Nephron (organoid): ENCODE measurements around the gene PRR29.
"Not testable (repeated sequence)": the region's sequence is repeated elsewhere in the genome, so short reads cannot be mapped to it uniquely, and the experiment has no call there.

ENCODE experiments used
- H3K27ac Mint-ChIP-seq, 3 experiments: 2 replicates each; pipeline ENCODE4 v1.8.0; 2020; ENCODE audit warnings: mixed read lengths in 3 of 3, mild to moderate bottlenecking in 2 of 3, moderate library complexity in 1 of 3
- H3K27me3 Mint-ChIP-seq: 2 replicates; pipeline ENCODE4 v1.8.0; 2021; ENCODE audit warnings: low read depth, mild to moderate bottlenecking, moderate library complexity, mixed read lengths
- H3K36me3 Mint-ChIP-seq: 2 replicates; pipeline ENCODE4 v1.8.0; 2020; ENCODE audit warnings: low read depth, mixed read lengths
- H3K4me1 Mint-ChIP-seq: 2 replicates; pipeline ENCODE4 v1.8.0; 2020; ENCODE audit warnings: mixed read lengths
- H3K4me3 Mint-ChIP-seq, 3 experiments: 2 replicates each; pipeline ENCODE4 v1.8.0; 2020; ENCODE audit warnings: mild to moderate bottlenecking in 3 of 3, mixed read lengths in 3 of 3, moderate library complexity in 2 of 3
- H3K9me3 Mint-ChIP-seq: 2 replicates; pipeline ENCODE4 v1.8.0; 2020; ENCODE audit warnings: mixed read lengths
- TF ChIP-seq, protein P1 (sequence below), 3 experiments: fragments of 200-600 bp; sonication (generic); IDR thresholded peaks; one replicate each; pipeline ENCODE4 v1.5.0; 2021; ENCODE audit warnings: antibody characterized with exemption in 3 of 3; ENCODE audit not compliant: unreplicated experiment in 3 of 3

PRR29 gene

DNA sequence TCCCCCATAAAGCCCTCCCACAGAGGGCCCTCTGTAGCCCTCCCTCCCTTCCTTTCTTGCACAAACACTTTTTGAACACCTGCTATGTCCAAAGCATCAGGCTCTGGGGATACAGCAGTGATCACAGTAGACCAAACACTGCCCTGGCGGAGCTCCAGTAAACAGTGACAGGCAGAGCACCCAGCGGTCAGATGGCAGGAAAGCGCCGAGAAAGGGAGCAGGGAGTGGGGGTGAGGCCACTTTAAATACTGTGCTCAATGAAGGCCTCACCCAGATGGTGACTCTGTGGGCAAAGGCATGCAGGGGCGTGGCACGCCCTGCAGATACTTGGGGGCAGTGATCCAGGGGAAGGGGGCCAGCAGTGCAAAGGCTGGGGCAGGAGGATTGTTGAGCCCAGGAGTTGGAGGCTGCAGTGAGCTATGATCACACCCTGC is 7.6 kb downstream of the PRR29 start:
- no peak overlapping the region for H3K27ac Mint-ChIP-seq
- TF ChIP-seq, protein P1, sequence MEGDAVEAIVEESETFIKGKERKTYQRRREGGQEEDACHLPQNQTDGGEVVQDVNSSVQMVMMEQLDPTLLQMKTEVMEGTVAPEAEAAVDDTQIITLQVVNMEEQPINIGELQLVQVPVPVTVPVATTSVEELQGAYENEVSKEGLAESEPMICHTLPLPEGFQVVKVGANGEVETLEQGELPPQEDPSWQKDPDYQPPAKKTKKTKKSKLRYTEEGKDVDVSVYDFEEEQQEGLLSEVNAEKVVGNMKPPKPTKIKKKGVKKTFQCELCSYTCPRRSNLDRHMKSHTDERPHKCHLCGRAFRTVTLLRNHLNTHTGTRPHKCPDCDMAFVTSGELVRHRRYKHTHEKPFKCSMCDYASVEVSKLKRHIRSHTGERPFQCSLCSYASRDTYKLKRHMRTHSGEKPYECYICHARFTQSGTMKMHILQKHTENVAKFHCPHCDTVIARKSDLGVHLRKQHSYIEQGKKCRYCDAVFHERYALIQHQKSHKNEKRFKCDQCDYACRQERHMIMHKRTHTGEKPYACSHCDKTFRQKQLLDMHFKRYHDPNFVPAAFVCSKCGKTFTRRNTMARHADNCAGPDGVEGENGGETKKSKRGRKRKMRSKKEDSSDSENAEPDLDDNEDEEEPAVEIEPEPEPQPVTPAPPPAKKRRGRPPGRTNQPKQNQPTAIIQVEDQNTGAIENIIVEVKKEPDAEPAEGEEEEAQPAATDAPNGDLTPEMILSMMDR (IDR thresholded peaks at IDR 0.05; ENCODE audit: unreplicated experiment in 3 of 3): no peak
- H3K36me3 Mint-ChIP-seq: no peaks in the 10 kb centered on the region
- no peaks in the 10 kb centered on the region for H3K9me3 Mint-ChIP-seq
- H3K27me3 Mint-ChIP-seq: peaks cover 3% of the 10 kb centered on the region
- H3K4me1 Mint-ChIP-seq: peaks cover 16% of the 10 kb centered on the region
- H3K4me3 Mint-ChIP-seq: peak overlapping the region in 1 of 3 experiments; percentile 0

DNA sequence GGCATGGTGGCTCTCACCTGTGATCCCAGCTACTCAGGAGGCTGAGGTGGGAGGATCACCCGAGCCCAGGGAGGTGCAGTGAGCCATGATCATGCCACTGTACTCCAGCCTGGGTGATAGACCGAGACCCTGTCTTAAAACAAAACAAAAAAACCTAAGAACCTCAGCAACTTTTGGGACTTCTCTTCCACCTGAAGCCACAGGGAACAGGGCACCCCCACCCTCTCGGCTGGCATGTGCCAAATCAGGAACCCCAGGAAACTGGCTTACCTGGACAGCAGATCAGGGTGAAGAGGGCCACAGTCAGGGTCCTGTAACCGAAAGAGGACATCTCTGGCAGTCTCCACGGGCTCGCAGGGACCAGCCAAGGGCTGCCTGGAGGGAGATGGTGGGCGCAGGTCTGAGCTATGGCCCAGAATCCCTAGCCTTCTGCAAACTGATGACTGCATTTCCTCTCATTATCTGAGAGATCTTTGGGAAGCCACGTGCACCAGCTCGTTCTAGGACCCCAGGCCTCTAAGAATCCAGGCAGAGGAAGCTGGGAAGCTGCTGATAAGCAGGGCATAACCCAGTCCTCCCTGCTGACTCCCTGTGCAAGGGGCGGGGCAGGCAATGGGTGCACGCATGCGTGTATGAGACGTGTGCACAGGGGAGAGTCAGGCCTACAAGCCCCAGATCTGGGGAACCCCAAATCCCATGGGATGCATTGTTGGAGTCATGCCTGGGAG is 8.4 kb downstream of the PRR29 start:
- Mint-ChIP-seq H3K4me1 (peaks cover 16% of the 10 kb centered on the region), H3K27ac (no peak overlapping the region), H3K9me3 (no peaks in the 10 kb centered on the region), H3K27me3 (peaks cover 6% of the 10 kb centered on the region), H3K4me3 (no peak overlapping the region), H3K36me3 (no peaks in the 10 kb centered on the region)
- TF ChIP-seq, protein P1 (IDR thresholded peaks at IDR 0.05; ENCODE audit: unreplicated experiment in 3 of 3): no peak

DNA sequence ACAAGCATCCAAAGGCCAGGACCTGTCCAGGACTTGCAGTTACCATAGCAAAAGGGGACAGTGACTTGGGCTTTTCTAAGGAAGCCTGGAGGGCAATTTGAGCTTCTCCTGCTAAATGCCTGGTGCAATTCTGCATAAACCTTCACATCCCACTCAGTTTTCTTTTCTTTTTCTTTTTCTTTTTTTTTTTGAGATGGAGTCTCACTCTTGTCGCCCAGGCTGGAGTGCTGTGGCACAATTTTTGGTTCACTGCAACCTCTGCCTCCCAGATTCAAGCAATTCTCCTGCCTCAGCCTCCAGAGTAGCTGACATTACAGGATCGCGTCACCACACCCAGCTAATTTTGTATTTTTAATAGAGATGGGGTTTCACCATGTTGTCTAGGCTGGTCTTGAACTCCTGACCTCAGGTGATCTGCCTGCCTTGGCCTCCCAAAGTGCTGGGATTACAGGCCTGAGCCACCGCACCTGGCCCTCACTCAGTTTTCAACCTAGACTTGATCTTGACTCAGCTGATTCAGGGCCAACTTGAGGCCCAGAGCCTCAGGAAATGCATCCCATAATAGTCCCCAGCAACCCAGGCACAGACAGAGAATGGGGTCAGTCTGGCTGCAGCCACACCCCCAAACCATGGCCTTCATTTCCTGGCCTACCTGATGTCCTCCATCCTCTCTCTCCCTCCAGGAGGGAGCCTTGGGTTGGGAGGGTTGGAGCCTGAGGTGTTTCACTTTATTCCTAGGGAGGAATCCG is 9.1 kb downstream of the PRR29 start:
- H3K9me3 Mint-ChIP-seq, H3K36me3 Mint-ChIP-seq, H3K4me3 Mint-ChIP-seq, H3K27me3 Mint-ChIP-seq: not testable (repeated sequence)
- Mint-ChIP-seq H3K4me1 (peaks cover 16% of the 10 kb centered on the region), H3K27ac (peak overlapping the region in 1 of 3 experiments; percentile 51)

DNA sequence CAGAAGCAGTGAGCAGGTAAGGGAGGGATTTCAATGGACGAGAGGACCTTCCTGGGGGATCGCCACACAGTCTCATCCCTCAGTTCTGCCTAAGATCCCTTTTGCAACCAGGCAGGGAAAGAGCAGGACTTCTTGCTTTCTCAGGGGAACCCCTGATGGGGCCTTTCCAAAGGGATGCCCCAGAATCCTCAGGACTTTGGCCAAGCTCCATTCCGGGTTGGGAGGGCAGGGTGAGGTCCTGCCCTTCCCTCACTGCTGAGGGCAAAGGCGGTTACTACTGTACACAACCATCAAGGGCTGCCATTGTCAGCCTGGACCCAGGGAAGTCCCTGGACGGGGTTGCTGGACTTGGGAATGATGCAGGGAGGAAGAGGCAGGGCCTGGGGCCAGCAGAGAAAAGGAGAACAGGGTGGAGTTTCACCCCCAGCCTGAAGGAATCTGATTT is 9.7 kb downstream of the PRR29 start:
- Mint-ChIP-seq H3K27ac (peak overlapping the region in 1 of 3 experiments; percentile 51), H3K4me3 (no peak overlapping the region), H3K4me1 (peaks cover 16% of the 10 kb centered on the region), H3K9me3 (no peaks in the 10 kb centered on the region), H3K27me3 (peaks cover 6% of the 10 kb centered on the region), H3K36me3 (no peaks in the 10 kb centered on the region)
- TF ChIP-seq, protein P1 (IDR thresholded peaks at IDR 0.05; ENCODE audit: unreplicated experiment in 3 of 3): no peak

DNA sequence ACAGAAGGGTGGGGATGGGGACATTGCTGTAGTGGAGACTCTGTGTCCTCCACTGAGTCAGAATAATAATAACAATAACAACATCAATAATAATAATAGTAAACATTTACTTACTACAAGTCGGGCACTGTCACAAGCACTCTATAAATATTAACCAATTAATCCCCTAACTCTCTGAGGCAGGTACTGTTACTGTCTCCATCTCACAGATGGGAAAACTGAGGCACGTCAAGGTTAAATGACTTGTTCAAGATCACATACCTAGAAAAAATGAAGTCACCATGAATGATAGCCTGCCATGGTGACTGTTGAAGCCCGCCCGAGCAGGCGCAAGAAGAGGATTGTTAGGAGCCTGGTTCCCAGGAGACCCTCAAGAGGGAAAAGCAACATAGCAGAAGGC is 10.2 kb downstream of the PRR29 start:
- Mint-ChIP-seq H3K27ac (no peak overlapping the region), H3K9me3 (no peaks in the 10 kb centered on the region), H3K4me3 (no peak overlapping the region), H3K36me3 (no peaks in the 10 kb centered on the region), H3K27me3 (peaks cover 6% of the 10 kb centered on the region), H3K4me1 (peaks cover 16% of the 10 kb centered on the region)
- TF ChIP-seq, protein P1 (IDR thresholded peaks at IDR 0.05; ENCODE audit: unreplicated experiment in 3 of 3): no peak

DNA sequence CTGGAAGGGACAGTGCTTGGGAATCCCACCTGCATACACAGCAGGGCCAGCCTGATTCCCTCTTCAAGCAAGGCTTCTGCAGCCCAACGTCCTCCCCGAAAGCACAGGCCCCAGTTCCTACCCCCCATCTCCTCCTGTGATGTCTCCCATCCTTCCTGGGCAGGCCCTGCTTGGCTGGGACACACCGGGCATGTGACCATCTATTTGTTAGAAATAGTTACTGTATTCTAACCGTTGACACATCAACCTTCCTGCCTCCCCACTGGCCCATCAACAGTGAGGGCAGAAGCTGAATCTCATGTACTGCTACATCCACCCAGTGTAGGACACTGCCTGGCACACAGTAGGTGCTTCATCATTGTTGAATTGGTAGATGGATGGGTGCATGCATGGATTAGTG is 10.7 kb downstream of the PRR29 start:
- TF ChIP-seq, protein P1 (IDR thresholded peaks at IDR 0.05; ENCODE audit: unreplicated experiment in 3 of 3): no peak
- H3K9me3 Mint-ChIP-seq: no peaks in the 10 kb centered on the region
- peaks cover 6% of the 10 kb centered on the region for H3K27me3 Mint-ChIP-seq
- H3K4me1 Mint-ChIP-seq: peaks cover 16% of the 10 kb centered on the region
- H3K36me3 Mint-ChIP-seq: no peaks in the 10 kb centered on the region
- H3K27ac Mint-ChIP-seq: no peak overlapping the region
- H3K4me3 Mint-ChIP-seq: no peak overlapping the region
